H9 (cell line): Measurements from ENCODE around the gene CD1B. TPM values are rescaled to one million over a fixed set of nuclear protein-coding genes. Genes with fewer than 3 reads are reported as not detected.
"Not testable (repeated sequence)": the region's sequence is repeated elsewhere in the genome, so short reads cannot be mapped to it uniquely, and the experiment has no call there.

Experiments used
- DNase-seq: peaks from one replicate; pipeline ENCODE4 v3.0.0-alpha.2; 2017
- H2AFZ ChIP-seq: one replicate; pipeline ENCODE4 v1.6.1; 2013; ENCODE audit warnings: mild to moderate bottlenecking, low read length, control low read depth, moderate library complexity
- H2AK5ac ChIP-seq: 2 replicates; pipeline ENCODE4 v1.6.1; 2013; ENCODE audit warnings: low read length, control low read depth, mixed read lengths; ENCODE audit not compliant: insufficient read length
- H2BK120ac ChIP-seq: one replicate; pipeline ENCODE4 v1.6.1; 2013; ENCODE audit warnings: low read depth, mild to moderate bottlenecking, low read length, control low read depth, inconsistent platforms; ENCODE audit not compliant: poor library complexity, severe bottlenecking
- H2BK12ac ChIP-seq: 2 replicates; pipeline ENCODE4 v1.6.1; 2013; ENCODE audit warnings: low read length, control low read depth, mixed read lengths, low read depth; ENCODE audit not compliant: insufficient read length
- H2BK15ac ChIP-seq: 2 replicates; pipeline ENCODE4 v1.6.1; 2013; ENCODE audit warnings: low read depth, low read length, control low read depth
- H2BK20ac ChIP-seq: one replicate; pipeline ENCODE4 v1.6.1; 2013; ENCODE audit warnings: low read depth, mild to moderate bottlenecking, low read length, control low read depth, inconsistent platforms; ENCODE audit not compliant: poor library complexity, severe bottlenecking
- H2BK5ac ChIP-seq: 2 replicates; pipeline ENCODE4 v1.6.1; 2013; ENCODE audit warnings: low read length, control low read depth, mixed read lengths; ENCODE audit not compliant: insufficient read length
- H3K14ac ChIP-seq: 2 replicates; pipeline ENCODE4 v1.6.1; 2013; ENCODE audit warnings: low read length, control low read depth; ENCODE audit not compliant: insufficient read depth
- H3K18ac ChIP-seq: 2 replicates; pipeline ENCODE4 v1.6.1; 2013; ENCODE audit warnings: low read depth, mild to moderate bottlenecking, mixed read lengths, low read length, control low read depth; ENCODE audit not compliant: insufficient read length
- H3K23ac ChIP-seq: 2 replicates; pipeline ENCODE4 v1.6.1; 2013; ENCODE audit warnings: low read length, control low read depth, mixed read lengths, low read depth; ENCODE audit not compliant: insufficient read length
- H3K23me2 ChIP-seq: 2 replicates; pipeline ENCODE4 v1.6.1; 2013; ENCODE audit warnings: low read depth, mild to moderate bottlenecking, mixed read lengths, low read length, control low read depth; ENCODE audit not compliant: insufficient read length, poor library complexity, severe bottlenecking
- H3K27ac ChIP-seq: 2 replicates; pipeline ENCODE4 v1.5.1; 2013; ENCODE audit warnings: low read length, control low read depth, mixed read lengths, low read depth; ENCODE audit not compliant: insufficient read length
- H3K27me3 ChIP-seq: 2 replicates; pipeline ENCODE4 v1.6.1; 2013; ENCODE audit warnings: low read length, control low read depth, inconsistent platforms; ENCODE audit not compliant: insufficient read depth
- H3K4ac ChIP-seq: 2 replicates; pipeline ENCODE4 v1.6.1; 2013; ENCODE audit warnings: low read depth, mild to moderate bottlenecking, control low read depth, inconsistent platforms, low read length, moderate library complexity
- H3K4me1 ChIP-seq: 2 replicates; pipeline ENCODE4 v1.6.1; 2013; ENCODE audit warnings: low read length, control low read depth, inconsistent platforms; ENCODE audit not compliant: insufficient read depth
- H3K4me2 ChIP-seq: 2 replicates; pipeline ENCODE4 v1.6.1; 2013; ENCODE audit warnings: low read length, control low read depth, mixed read lengths; ENCODE audit not compliant: insufficient read length, insufficient read depth
- H3K56ac ChIP-seq: 2 replicates; pipeline ENCODE4 v1.6.1; 2013; ENCODE audit warnings: low read depth, mild to moderate bottlenecking, mixed read lengths, low read length, control low read depth; ENCODE audit not compliant: insufficient read length
- H3K79me1 ChIP-seq: 2 replicates; pipeline ENCODE4 v1.6.1; 2013; ENCODE audit warnings: low read depth, mild to moderate bottlenecking, moderate library complexity, low read length, control low read depth, inconsistent platforms; ENCODE audit not compliant: insufficient read depth, poor library complexity, severe bottlenecking
- H3K79me2 ChIP-seq: 2 replicates; pipeline ENCODE4 v1.6.1; 2013; ENCODE audit warnings: low read length, control low read depth, inconsistent platforms; ENCODE audit not compliant: insufficient read depth
- H3K9ac ChIP-seq: 2 replicates; pipeline ENCODE4 v1.6.1; 2013; ENCODE audit warnings: low read length, control low read depth, mixed read lengths; ENCODE audit not compliant: insufficient read length; ENCODE audit errors: extremely low read depth
- H3K9me3 ChIP-seq: one replicate; pipeline ENCODE4 v1.6.1; 2013; ENCODE audit warnings: low read depth, low read length, inconsistent platforms; ENCODE audit not compliant: control insufficient read depth
- H3T11ph ChIP-seq: one replicate; pipeline ENCODE4 v1.6.1; 2013; ENCODE audit warnings: mild to moderate bottlenecking, low read length, control low read depth, inconsistent platforms
- H4K20me1 ChIP-seq: one replicate; pipeline ENCODE4 v1.6.1; 2013; ENCODE audit not compliant: control insufficient read depth, insufficient read length, insufficient read depth
- H4K5ac ChIP-seq: 2 replicates; pipeline ENCODE4 v1.6.1; 2013; ENCODE audit warnings: low read depth, mild to moderate bottlenecking, mixed read lengths, low read length, control low read depth; ENCODE audit not compliant: insufficient read length
- H4K8ac ChIP-seq: replicated peaks from 2 replicates; pipeline ENCODE4 v1.6.1; 2013; ENCODE audit warnings: low read length, control low read depth, mixed read lengths, low read depth; ENCODE audit not compliant: insufficient read length
- H4K91ac ChIP-seq: 2 replicates; pipeline ENCODE4 v1.6.1; 2013; ENCODE audit warnings: low read depth, mild to moderate bottlenecking, moderate library complexity, mixed read lengths, low read length, control low read depth; ENCODE audit not compliant: insufficient read length
- H3K27ac Mint-ChIP-seq, 3 experiments: 2 replicates in 2 of 3; 3 replicates in 1 of 3; pipeline ENCODE4 v1.8.0; 2020 to 2021; ENCODE audit warnings: mixed read lengths in 3 of 3, mild to moderate bottlenecking in 1 of 3, moderate library complexity in 1 of 3
- H3K27me3 Mint-ChIP-seq: 2 replicates; pipeline ENCODE4 v1.8.0; 2021; ENCODE audit warnings: low read depth, mild to moderate bottlenecking, moderate library complexity, mixed read lengths
- H3K36me3 Mint-ChIP-seq, 3 experiments: 2 replicates in 2 of 3; 3 replicates in 1 of 3; pipeline ENCODE4 v1.8.0; 2020 to 2021; ENCODE audit warnings: low read depth in 3 of 3, mixed read lengths in 3 of 3; ENCODE audit not compliant: insufficient read depth in 1 of 3
- H3K4me1 Mint-ChIP-seq, 2 experiments: 2 replicates each; pipeline ENCODE4 v1.8.0; 2020; ENCODE audit warnings: mixed read lengths in 2 of 2
- H3K4me3 Mint-ChIP-seq, 2 experiments: 2 replicates in 1 of 2; 3 replicates in 1 of 2; pipeline ENCODE4 v1.8.0; 2020 to 2021; ENCODE audit warnings: mild to moderate bottlenecking in 2 of 2, mixed read lengths in 2 of 2, moderate library complexity in 1 of 2
- H3K9me3 Mint-ChIP-seq, 2 experiments: 2 replicates in 1 of 2; 3 replicates in 1 of 2; pipeline ENCODE4 v1.8.0; 2020; ENCODE audit warnings: mild to moderate bottlenecking in 2 of 2, mixed read lengths in 2 of 2, moderate library complexity in 1 of 2
- WGBS: extraction: QIAGEN DNeasy Blood & Tissue Kit; methylation state at CpG from one replicate; pipeline ENCODE4 v1.1.7; 2013; ENCODE audit warnings: missing lambda C conversion rate, low lambda C conversion rate, mixed read lengths; ENCODE audit not compliant: insufficient read length; ENCODE audit errors: extremely low coverage; 5-methylcytosine and 5-hydroxymethylcytosine counted together
- total RNA-seq: library from RNA; stranded (reverse); gene quantifications from 2 replicates; pipeline ENCODE4 v1.2.1, GENCODE V29; 2021

CD1B gene
- total RNA-seq, 1 experiment from 2014 or later, result not detected

- not testable (repeated sequence) for H4K91ac ChIP-seq, H3K4me3 Mint-ChIP-seq, H3K4me1 ChIP-seq, H3K36me3 Mint-ChIP-seq, H3K9ac ChIP-seq, H3T11ph ChIP-seq, H3K4me2 ChIP-seq, H3K79me2 ChIP-seq, H3K18ac ChIP-seq, H3K4me1 Mint-ChIP-seq, H3K4ac ChIP-seq, H2AK5ac ChIP-seq, H3K9me3 ChIP-seq, H3K27me3 ChIP-seq, H3K27me3 Mint-ChIP-seq, H3K14ac ChIP-seq, H3K56ac ChIP-seq, H2BK20ac ChIP-seq, H2BK120ac ChIP-seq, H4K20me1 ChIP-seq, H2BK12ac ChIP-seq, H2BK5ac ChIP-seq, H3K79me1 ChIP-seq, H2BK15ac ChIP-seq, H3K23ac ChIP-seq, H3K9me3 Mint-ChIP-seq, H3K27ac Mint-ChIP-seq, H3K23me2 ChIP-seq, H4K8ac ChIP-seq, H2AFZ ChIP-seq, H3K27ac ChIP-seq, H4K5ac ChIP-seq
- WGBS, result no CpG with 5 or more reads among the region's 7 CpGs
- DNase-seq, result peak; percentile 76
Observed at GRCh38 chr1:158336413-158336812, 5.1 kb upstream of the CD1B start.
